T-cell (primary cell): Measurements from ENCODE around the gene C5orf63. TPM values are rescaled to one million over a fixed set of nuclear protein-coding genes. Genes with fewer than 3 reads are reported as not detected.
"Not testable (repeated sequence)": the region's sequence is repeated elsewhere in the genome, so short reads cannot be mapped to it uniquely, and the experiment has no call there.

Experiments used
- ATAC-seq, 4 experiments: fragments of 200-7000 bp in 3 of 4; fragments of 150-1000 bp in 1 of 4; cut with Tn5 transposase; replicated peaks in 1 of 4; 1 replicate in 3 of 4; 2 replicates in 1 of 4; pipeline ENCODE4 v1.10.0; 2021; ENCODE audit warnings: moderate library complexity in 3 of 4, mild to moderate bottlenecking in 2 of 4, moderate number of reproducible peaks in 1 of 4
- CTCF ChIA-PET, 2 donors: fragments of 300-600 bp; sonication (Branson Sonifier 250); formaldehyde crosslinking; loops; one replicate each; lab custom pipeline; 2022; ENCODE audit warnings: antibody characterized with exemption in 2 of 2; lab: Charles Lee
- POLR2A ChIA-PET, 2 donors: fragments of 300-600 bp; sonication (Branson Sonifier 250); formaldehyde crosslinking; loops; one replicate each; lab custom pipeline; 2022; ENCODE audit warnings: antibody characterized with exemption in 2 of 2; lab: Charles Lee
- DNase-seq, 35 experiments: peaks; one replicate each; pipeline versions ENCODE4 v3.0.0 to v3.0.0-alpha.2; 2013 to 2023
- H3K27ac ChIP-seq: one replicate; pipeline ENCODE4 v1.5.1; 2013; ENCODE audit warnings: low read length
- H3K27me3 ChIP-seq, 2 experiments: replicated peaks in 1 of 2; 1 replicate in 1 of 2; 2 replicates in 1 of 2; pipeline versions ENCODE4 v1.6.1 to v1.7.0; 2013; ENCODE audit warnings: low read length in 1 of 2, mixed read lengths in 1 of 2; ENCODE audit not compliant: control insufficient read depth in 2 of 2, insufficient read depth in 2 of 2; ENCODE audit errors: extremely low read depth in 1 of 2
- H3K36me3 ChIP-seq, 2 donors: 1 replicate in 1 of 2; 2 replicates in 1 of 2; pipeline versions ENCODE4 v1.6.1 to v1.7.0; 2013; ENCODE audit warnings: low read length in 1 of 2; ENCODE audit not compliant: control insufficient read depth in 2 of 2, insufficient read depth in 1 of 2; ENCODE audit errors: extremely low read depth in 1 of 2
- H3K4me1 ChIP-seq, 2 experiments: 1 replicate in 1 of 2; 2 replicates in 1 of 2; pipeline versions ENCODE4 v1.6.1 to v1.7.0; 2013; ENCODE audit warnings: low read length in 2 of 2, mixed read lengths in 1 of 2; ENCODE audit not compliant: insufficient read depth in 2 of 2, control insufficient read depth in 1 of 2; ENCODE audit errors: extremely low read depth in 1 of 2
- H3K4me3 ChIP-seq, 2 donors: 1 replicate in 1 of 2; 2 replicates in 1 of 2; pipeline versions ENCODE4 v1.5.1 to v1.7.0; 2013; ENCODE audit warnings: mild to moderate bottlenecking in 2 of 2, low read length in 1 of 2, moderate library complexity in 1 of 2; ENCODE audit not compliant: control insufficient read depth in 1 of 2; ENCODE audit errors: extremely low read depth in 1 of 2
- H3K9me3 ChIP-seq: 2 replicates; pipeline ENCODE4 v1.7.0; 2013
- H3K27ac Mint-ChIP-seq, 2 donors: one replicate each; pipeline ENCODE4 v1.8.0; 2020 to 2021; ENCODE audit warnings: mild to moderate bottlenecking in 2 of 2, mixed read lengths in 2 of 2
- H3K27me3 Mint-ChIP-seq, 2 donors: one replicate each; pipeline ENCODE4 v1.8.0; 2021 to 2022; ENCODE audit warnings: mixed read lengths in 2 of 2
- H3K36me3 Mint-ChIP-seq: one replicate; pipeline ENCODE4 v1.8.0; 2021; ENCODE audit warnings: mixed read lengths
- H3K4me1 Mint-ChIP-seq, 3 donors: one replicate each; pipeline ENCODE4 v1.8.0; 2020 to 2022; ENCODE audit warnings: mixed read lengths in 3 of 3, mild to moderate bottlenecking in 1 of 3
- H3K4me3 Mint-ChIP-seq, 3 donors: one replicate each; pipeline ENCODE4 v1.8.0; 2020 to 2022; ENCODE audit warnings: mild to moderate bottlenecking in 3 of 3, mixed read lengths in 3 of 3, moderate library complexity in 3 of 3
- H3K9me3 Mint-ChIP-seq, 3 donors: one replicate each; pipeline ENCODE4 v1.8.0; 2020 to 2022; ENCODE audit warnings: mixed read lengths in 3 of 3
- WGBS: methylation state at CpG from one replicate; pipeline ENCODE4 v1.1.5; 2013; ENCODE audit warnings: missing lambda C conversion rate; ENCODE audit not compliant: insufficient coverage; 5-methylcytosine and 5-hydroxymethylcytosine counted together
- total RNA-seq, 35 experiments: library from RNA in 6 of 35; stranded (reverse) in 6 of 35; fragments of 120-200 nt in 1 of 35; gene quantifications; one replicate each; pipeline versions ENCODE4 v1.2.1 to v1.2.4 and lab custom pipeline; 2013 to 2026

C5orf63 gene
- total RNA-seq (10 to 100 TPM in 4 of 5 donors, 1 to 10 TPM in 1; 7.4 to 13.5 (median 11.5) TPM), total RNA-seq (lab: John Stamatoyannopoulos, UW) (1.4 to 21.1 (median 5.2) reads per million in 29 experiments)
- 9.8 TPM for total RNA-seq (2013)

DNA sequence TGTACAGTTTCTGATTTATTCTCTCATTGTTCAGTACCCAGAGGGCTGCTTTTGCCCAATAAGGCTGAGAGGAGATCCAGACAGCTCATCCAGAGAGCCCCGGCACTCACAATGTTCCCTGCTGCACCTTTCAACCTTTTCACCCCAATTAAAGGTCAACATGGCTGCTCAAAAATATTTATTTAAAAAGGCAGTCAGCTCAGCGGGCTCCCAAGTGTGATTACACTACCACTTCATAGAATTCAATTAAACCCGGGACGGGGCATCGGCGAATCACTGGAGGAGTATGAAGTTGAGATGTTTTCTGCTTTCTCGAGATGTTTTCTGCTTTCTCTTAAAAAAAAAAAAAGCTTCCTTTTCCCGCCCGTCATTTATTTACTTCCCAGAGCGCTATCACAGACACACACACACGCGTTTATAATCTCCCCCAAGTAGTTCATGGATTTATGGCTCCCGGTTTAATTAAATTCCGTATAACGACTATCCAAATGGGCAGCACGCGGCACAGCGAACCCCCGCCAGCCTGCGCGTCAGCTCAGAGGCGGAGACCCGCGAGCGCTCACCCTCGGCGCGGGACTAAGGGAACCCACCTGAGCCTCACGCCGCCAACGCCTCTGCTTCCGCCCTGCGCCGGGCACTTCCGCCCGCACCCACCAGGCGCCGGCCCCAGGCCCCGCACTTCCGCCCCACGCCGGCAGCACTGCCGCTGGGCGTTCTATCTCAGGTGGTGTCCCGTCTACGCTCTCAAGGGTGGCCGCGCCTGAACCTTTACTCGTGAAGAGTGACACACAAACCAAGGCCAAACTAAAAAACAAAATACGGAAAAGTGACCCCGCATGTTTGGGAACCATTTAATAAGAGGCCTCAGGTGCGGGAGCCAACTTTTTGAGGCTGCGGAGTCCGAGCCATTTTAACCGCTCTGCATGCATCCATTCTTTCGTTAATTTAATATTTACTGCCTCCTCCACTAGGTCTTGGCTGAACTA is at the start of gene C5orf63:
Gene C5orf63, minus strand, starts transcription at position 642 of the 986 bp plus-strand sequence. CDS start 14,507 bp downstream, outside the sequence.
- Mint-ChIP-seq H3K27me3 (no peaks in the 10 kb centered on the region), H3K9me3 (peaks cover 0 to 4% (median 0%) of the 10 kb centered on the region in 3 donors), H3K36me3 (peaks cover 16% of the 10 kb centered on the region), H3K4me3 (peak within 1 kb of the TSS; percentile 90 to 92 (median 91)), H3K27ac (peak within 1 kb of the TSS; percentile 84 to 92), H3K4me1 (peaks cover 23 to 36% (median 27%) of the 10 kb centered on the region in 3 donors)
- Histone ChIP-seq H3K9me3 (no peaks in the 10 kb centered on the region), H3K4me1 (peaks cover 8 to 10% of the 10 kb centered on the region in 2 experiments), H3K27me3 (no peaks in the 10 kb centered on the region), H3K27ac (peak within 1 kb of the TSS; percentile 53), H3K36me3 (no peaks in the 10 kb centered on the region), H3K4me3 (peak within 1 kb of the TSS; percentile 67 to 72)
- peak; percentile 84 to 99 (median 96) for ATAC-seq
- 21% methylated on average over 38 of the region's 56 CpGs for WGBS
- CTCF ChIA-PET, result interaction anchor here (0.6 to 1.2 kb wide), 4 partner anchors 9 to 296 kb away, joined by 3 to 9 read pairs (median 3); partner anchors contain the start of gene LMNB1 (in 1 of the 2)
- DNase-seq, result peak; percentile 29 to 77 (median 57)
- POLR2A ChIA-PET, result interaction anchor here in 1 of 2 donors (0.5 to 0.6 kb wide), 4 partner anchors 8 to 1107 kb away, joined by 3 to 9 read pairs (median 4); no protein-coding TSS in a partner anchor

GRCh38 chr5:127112347-127112864 is 39.1 kb upstream of the C5orf63 start:
- Mint-ChIP-seq H3K27me3 (peaks cover 32 to 38% of the 10 kb centered on the region in 2 donors), H3K36me3 (no peaks in the 10 kb centered on the region), H3K27ac (no peak overlapping the region), H3K9me3 (peaks cover 0 to 5% (median 3%) of the 10 kb centered on the region in 3 donors), H3K4me3 (no peak overlapping the region), H3K4me1 (no peaks in the 10 kb centered on the region)
- Histone ChIP-seq H3K9me3 (no peaks in the 10 kb centered on the region), H3K27ac (no peak overlapping the region), H3K27me3 (peaks cover 0 to 3% of the 10 kb centered on the region in 2 experiments), H3K4me3 (no peak overlapping the region), H3K36me3 (no peaks in the 10 kb centered on the region), H3K4me1 (no peaks in the 10 kb centered on the region)
- no CpG with 5 or more reads among the region's 3 CpGs for WGBS
- ATAC-seq, result no peak
- CTCF ChIA-PET, result no interaction called here
- POLR2A ChIA-PET, result no interaction called here
- no peak for DNase-seq

DNA sequence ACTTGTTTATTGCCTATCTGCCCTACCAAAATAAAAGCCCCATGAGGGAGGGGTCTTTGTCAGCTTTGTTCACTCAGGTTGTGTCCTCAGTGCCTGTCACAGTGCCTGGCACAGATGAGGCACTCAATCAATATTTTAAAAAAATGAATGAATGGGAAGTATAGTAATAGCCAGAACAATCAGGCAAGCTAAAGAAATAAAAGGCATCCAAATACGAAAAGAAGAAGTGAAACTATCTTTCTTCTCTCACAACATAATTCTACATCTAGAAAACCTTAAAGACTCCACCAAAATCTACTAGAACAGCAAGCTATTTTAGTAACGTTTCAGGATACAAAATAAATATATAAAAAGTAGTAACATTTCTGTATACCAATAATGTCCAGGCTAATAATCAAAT is 37.8 kb upstream of the C5orf63 start:
- Histone ChIP-seq H3K27me3 (no peaks in the 10 kb centered on the region), H3K4me3 (no peak overlapping the region), H3K9me3 (no peaks in the 10 kb centered on the region), H3K27ac (no peak overlapping the region), H3K36me3 (no peaks in the 10 kb centered on the region), H3K4me1 (no peaks in the 10 kb centered on the region)
- ChIA-PET CTCF (interaction anchor here in 1 of 2 donors (0.7 kb wide), 1 partner anchor 744 kb away, joined by 3 read pairs; no protein-coding TSS in a partner anchor), POLR2A (no interaction called here)
- no peak overlapping the region for H3K27ac Mint-ChIP-seq
- H3K27me3 Mint-ChIP-seq, result peaks cover 31 to 37% of the 10 kb centered on the region in 2 donors
- no peak for ATAC-seq
- H3K36me3 Mint-ChIP-seq, result no peaks in the 10 kb centered on the region
- no peak for DNase-seq
- WGBS, result no CpG with 5 or more reads among the region's 2 CpGs
- H3K4me1 Mint-ChIP-seq, result no peaks in the 10 kb centered on the region
- H3K9me3 Mint-ChIP-seq, result peaks cover 0 to 5% (median 5%) of the 10 kb centered on the region in 3 donors
- no peak overlapping the region for H3K4me3 Mint-ChIP-seq

GRCh38 chr5:127108624-127109260 is 35.4 kb upstream of the C5orf63 start:
- H3K4me3 ChIP-seq, H3K4me1 Mint-ChIP-seq, H3K27me3 ChIP-seq, H3K9me3 ChIP-seq, CTCF ChIA-PET, H3K27ac Mint-ChIP-seq, H3K27ac ChIP-seq, H3K4me1 ChIP-seq, ATAC-seq, H3K36me3 ChIP-seq, H3K9me3 Mint-ChIP-seq, POLR2A ChIA-PET, DNase-seq, H3K4me3 Mint-ChIP-seq, H3K36me3 Mint-ChIP-seq: not testable (repeated sequence)
- WGBS, result 82% methylated on average over 6 of the region's 9 CpGs
- peaks cover 25 to 26% of the 10 kb centered on the region in 2 donors for H3K27me3 Mint-ChIP-seq

DNA sequence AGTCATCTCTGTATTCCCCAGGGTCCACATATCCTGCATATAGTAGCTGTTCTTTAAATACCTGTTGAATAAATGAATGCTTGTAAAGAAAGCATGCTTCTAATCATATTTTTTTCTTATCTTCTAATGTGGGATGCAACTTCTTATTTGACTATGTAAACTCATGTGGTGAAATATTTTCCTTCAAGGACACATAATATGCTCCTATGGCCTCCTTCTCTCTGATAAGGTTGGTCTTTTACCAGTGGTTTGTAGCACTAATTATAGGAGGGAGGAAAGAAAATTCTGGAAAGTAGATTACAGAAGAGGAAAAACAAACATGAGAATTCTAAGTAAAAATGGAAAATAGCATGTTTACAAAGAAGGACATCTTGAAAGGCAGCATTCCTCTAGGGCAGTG is 28.6 kb upstream of the C5orf63 start:
- Histone ChIP-seq H3K27ac (no peak overlapping the region), H3K27me3 (no peaks in the 10 kb centered on the region), H3K4me3 (no peak overlapping the region), H3K4me1 (peaks cover 0 to 3% of the 10 kb centered on the region in 2 experiments), H3K9me3 (no peaks in the 10 kb centered on the region), H3K36me3 (no peaks in the 10 kb centered on the region)
- Mint-ChIP-seq H3K27ac (no peak overlapping the region), H3K27me3 (peaks cover 0 to 3% of the 10 kb centered on the region in 2 donors), H3K4me1 (peaks cover 0 to 6% (median 6%) of the 10 kb centered on the region in 3 donors), H3K4me3 (no peak overlapping the region), H3K9me3 (peaks cover 0 to 4% (median 0%) of the 10 kb centered on the region in 3 donors), H3K36me3 (no peaks in the 10 kb centered on the region)
- DNase-seq (no peak), ATAC-seq (no peak)
- CTCF ChIA-PET, result no interaction called here
- POLR2A ChIA-PET, result no interaction called here

DNA sequence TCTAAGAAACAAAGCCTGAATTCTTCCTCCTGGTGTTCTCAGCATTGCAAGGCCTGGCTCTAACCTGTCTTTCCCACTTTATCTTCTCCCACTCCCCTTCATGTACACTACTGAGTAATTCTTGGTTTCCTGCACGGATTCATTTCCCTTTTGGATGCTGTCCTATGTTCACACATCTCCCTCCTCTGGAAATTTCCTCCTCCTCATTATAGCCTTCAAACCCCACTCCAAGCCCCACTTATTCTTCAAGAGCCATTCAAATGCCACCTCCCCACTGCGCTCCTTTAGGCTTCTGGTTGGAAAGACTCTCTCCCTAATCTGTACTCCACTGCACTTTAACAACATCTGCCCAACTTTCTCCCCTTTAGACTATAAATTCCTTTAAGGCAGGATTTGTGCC is 28.2 kb upstream of the C5orf63 start:
- H3K4me1 ChIP-seq, result peaks cover 0 to 3% of the 10 kb centered on the region in 2 experiments
- H3K36me3 ChIP-seq, result no peaks in the 10 kb centered on the region
- ATAC-seq (no peak), DNase-seq (no peak)
- H3K27ac ChIP-seq, result no peak overlapping the region
- ChIA-PET CTCF (no interaction called here), POLR2A (no interaction called here)
- H3K9me3 Mint-ChIP-seq, result peaks cover 0 to 4% (median 0%) of the 10 kb centered on the region in 3 donors
- no peak overlapping the region for H3K27ac Mint-ChIP-seq
- H3K4me1 Mint-ChIP-seq, result peaks cover 0 to 6% (median 6%) of the 10 kb centered on the region in 3 donors
- no peaks in the 10 kb centered on the region for H3K27me3 ChIP-seq
- no peak overlapping the region for H3K4me3 Mint-ChIP-seq
- 84% methylated on average over 2 of the region's 2 CpGs for WGBS
- H3K27me3 Mint-ChIP-seq, result peaks cover under 1 to 3% of the 10 kb centered on the region in 2 donors
- H3K9me3 ChIP-seq, result no peaks in the 10 kb centered on the region
- no peaks in the 10 kb centered on the region for H3K36me3 Mint-ChIP-seq
- H3K4me3 ChIP-seq, result no peak overlapping the region
